Esophagus muscularis mucosa (tissue), 4 donors: ENCODE data around the gene ATL1.

ENCODE experiments used
- EP300 ChIP-seq: sonication (generic); formaldehyde crosslinking; IDR thresholded peaks from one replicate; pipeline ENCODE4 v1.6.1; 2017; ENCODE audit warnings: antibody characterized with exemption
- POLR2AphosphoS5 ChIP-seq, 2 donors: sonication (generic); formaldehyde crosslinking; IDR thresholded peaks; one replicate each; pipeline ENCODE4 v1.6.1; 2017; ENCODE audit warnings: antibody characterized with exemption in 2 of 2
- TF ChIP-seq, protein P1 (sequence below), 3 experiments: fragments of 200-600 bp in 2 of 3; fragments of 450-650 bp in 1 of 3; sonication (generic) in 2 of 3; IDR thresholded peaks; one replicate each; pipeline ENCODE4 v1.5.1; 2017 to 2019; ENCODE audit warnings: antibody characterized with exemption in 3 of 3, mild to moderate bottlenecking in 2 of 3, moderate library complexity in 1 of 3

DNA sequence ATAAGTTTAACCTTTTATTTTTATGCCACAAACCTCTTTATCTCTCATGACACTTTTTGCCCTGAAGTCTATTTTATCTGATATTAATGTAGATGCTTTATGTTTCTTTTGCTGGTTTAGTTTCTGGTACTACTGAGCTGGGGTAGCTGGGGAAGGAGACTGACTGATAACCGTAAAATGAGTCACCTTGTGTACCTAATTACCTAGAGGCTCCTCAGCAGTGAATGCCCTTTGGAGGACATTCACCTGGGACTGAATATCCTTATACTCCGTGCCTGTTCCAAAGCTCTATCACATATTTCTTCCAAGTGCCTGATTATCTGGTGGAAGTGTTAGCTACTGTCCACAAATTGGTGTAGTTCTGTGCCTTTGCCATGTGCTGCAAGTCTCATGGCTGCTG, 13.9 kb downstream of the ATL1 start:
- TF ChIP-seq, protein P1, sequence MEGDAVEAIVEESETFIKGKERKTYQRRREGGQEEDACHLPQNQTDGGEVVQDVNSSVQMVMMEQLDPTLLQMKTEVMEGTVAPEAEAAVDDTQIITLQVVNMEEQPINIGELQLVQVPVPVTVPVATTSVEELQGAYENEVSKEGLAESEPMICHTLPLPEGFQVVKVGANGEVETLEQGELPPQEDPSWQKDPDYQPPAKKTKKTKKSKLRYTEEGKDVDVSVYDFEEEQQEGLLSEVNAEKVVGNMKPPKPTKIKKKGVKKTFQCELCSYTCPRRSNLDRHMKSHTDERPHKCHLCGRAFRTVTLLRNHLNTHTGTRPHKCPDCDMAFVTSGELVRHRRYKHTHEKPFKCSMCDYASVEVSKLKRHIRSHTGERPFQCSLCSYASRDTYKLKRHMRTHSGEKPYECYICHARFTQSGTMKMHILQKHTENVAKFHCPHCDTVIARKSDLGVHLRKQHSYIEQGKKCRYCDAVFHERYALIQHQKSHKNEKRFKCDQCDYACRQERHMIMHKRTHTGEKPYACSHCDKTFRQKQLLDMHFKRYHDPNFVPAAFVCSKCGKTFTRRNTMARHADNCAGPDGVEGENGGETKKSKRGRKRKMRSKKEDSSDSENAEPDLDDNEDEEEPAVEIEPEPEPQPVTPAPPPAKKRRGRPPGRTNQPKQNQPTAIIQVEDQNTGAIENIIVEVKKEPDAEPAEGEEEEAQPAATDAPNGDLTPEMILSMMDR (IDR thresholded peaks at IDR 0.05), result no peak
- no peak for TF ChIP-seq EP300
- TF ChIP-seq POLR2AphosphoS5 (IDR thresholded peaks at IDR 0.05), result no peak
